Caco-2 (cell line): ENCODE results near the gene PRPS1. TPM values are rescaled to one million over a fixed set of nuclear protein-coding genes. Genes with fewer than 3 reads are reported as not detected.

Experiments
- BruUV-seq: library from RNA; stranded (reverse); fragments of 400-500 nt; replicated peaks from 2 replicates; lab custom pipeline; 2021; lab: Mats Ljungman, UMichigan
- CTCF ChIA-PET: fragments of 300-600 bp; sonication (Branson Sonifier 250); formaldehyde crosslinking; loops from one replicate; lab custom pipeline; 2022; ENCODE audit warnings: antibody characterized with exemption; lab: Charles Lee
- POLR2A ChIA-PET: fragments of 300-600 bp; sonication (Branson Sonifier 250); formaldehyde crosslinking; loops from one replicate; lab custom pipeline; 2022; ENCODE audit warnings: antibody characterized with exemption; lab: Charles Lee
- DNase-seq, 2 experiments: peaks; one replicate each; pipeline versions ENCODE4 v3.0.0 to v3.0.0-alpha.2; 2020 to 2022
- H3K27me3 ChIP-seq: replicated peaks from 2 replicates; pipeline ENCODE4 v1.6.0; 2011; ENCODE audit warnings: low read length; ENCODE audit not compliant: control insufficient read depth, insufficient read depth
- H3K36me3 ChIP-seq: 2 replicates; pipeline ENCODE4 v1.5.1; 2011; ENCODE audit warnings: low read length; ENCODE audit not compliant: control insufficient read depth, insufficient read depth
- H3K4me1 ChIP-seq: fragments of 250-450 bp; sonication (Bioruptor Pico); 2 replicates; pipeline ENCODE4 v1.5.1; 2020; ENCODE audit warnings: mild to moderate bottlenecking
- H3K4me3 ChIP-seq: 2 replicates; pipeline ENCODE4 v1.5.1; 2011; ENCODE audit warnings: low read depth, mild to moderate bottlenecking, control low read depth, low read length
- H3K9me3 ChIP-seq: fragments of 250-450 bp; sonication (Bioruptor Pico); 2 replicates; pipeline ENCODE4 v1.5.1; 2020; ENCODE audit warnings: mild to moderate bottlenecking, moderate library complexity
- H3K27ac Mint-ChIP-seq: one replicate; pipeline ENCODE4 v1.8.0; 2022; ENCODE audit warnings: mixed read lengths; ENCODE audit not compliant: unreplicated experiment
- H3K27me3 Mint-ChIP-seq: one replicate; pipeline ENCODE4 v1.8.0; 2022; ENCODE audit warnings: mixed read lengths; ENCODE audit not compliant: insufficient read depth, unreplicated experiment
- H3K36me3 Mint-ChIP-seq: one replicate; pipeline ENCODE4 v1.8.0; 2022; ENCODE audit warnings: mild to moderate bottlenecking, mixed read lengths; ENCODE audit not compliant: insufficient read depth, unreplicated experiment
- H3K4me1 Mint-ChIP-seq: one replicate; pipeline ENCODE4 v1.8.0; 2022; ENCODE audit warnings: low read depth, mixed read lengths; ENCODE audit not compliant: unreplicated experiment
- H3K4me3 Mint-ChIP-seq: one replicate; pipeline ENCODE4 v1.8.0; 2022; ENCODE audit warnings: mild to moderate bottlenecking, moderate library complexity, mixed read lengths; ENCODE audit not compliant: unreplicated experiment
- H3K9me3 Mint-ChIP-seq: one replicate; pipeline ENCODE4 v1.8.0; 2022; ENCODE audit warnings: mixed read lengths; ENCODE audit not compliant: unreplicated experiment
- intact Hi-C: fragments of 100-400 bp; cut with micrococcal nuclease; formaldehyde crosslinking; loops from one replicate; pipeline ENCODE4 v1.10.0; 2022; ENCODE audit not compliant: unreplicated experiment
- total RNA-seq: library from RNA; stranded (reverse); gene quantifications from 2 replicates; pipeline ENCODE4 v1.2.3, GENCODE V29; 2022
- TF ChIP-seq, protein P1 (sequence below), 2 experiments: fragments of 200-600 bp in 1 of 2; IDR thresholded peaks; 1 replicate in 1 of 2; 2 replicates in 1 of 2; pipeline versions ENCODE4 v1.5.1 to v1.8.0; 2011 to 2022; ENCODE audit warnings: antibody characterized with exemption in 1 of 2, control low read depth in 1 of 2, inconsistent platforms in 1 of 2, low read depth in 1 of 2, low read length in 1 of 2, mild to moderate bottlenecking in 1 of 2, moderate library complexity in 1 of 2; ENCODE audit not compliant: insufficient read depth in 1 of 2, severe bottlenecking in 1 of 2, unreplicated experiment in 1 of 2

The PRPS1 gene
- total RNA-seq, 1 experiment from 2014 or later = 34.3 TPM

- intact Hi-C loops = loop anchor here (1.0 kb wide), 1 partner anchor 91 kb away; no protein-coding TSS in a partner anchor
- no peaks in the 10 kb centered on the region for H3K4me1 ChIP-seq
- Mint-ChIP-seq H3K36me3 (no peaks in the 10 kb centered on the region), H3K9me3 (no peaks in the 10 kb centered on the region), H3K27ac (no peak overlapping the region), H3K4me1 (peaks cover 8% of the 10 kb centered on the region), H3K4me3 (peak overlapping the region; percentile 79), H3K27me3 (peaks cover 3% of the 10 kb centered on the region)
- no peaks in the 10 kb centered on the region for H3K36me3 ChIP-seq
- TF ChIP-seq, protein P1, sequence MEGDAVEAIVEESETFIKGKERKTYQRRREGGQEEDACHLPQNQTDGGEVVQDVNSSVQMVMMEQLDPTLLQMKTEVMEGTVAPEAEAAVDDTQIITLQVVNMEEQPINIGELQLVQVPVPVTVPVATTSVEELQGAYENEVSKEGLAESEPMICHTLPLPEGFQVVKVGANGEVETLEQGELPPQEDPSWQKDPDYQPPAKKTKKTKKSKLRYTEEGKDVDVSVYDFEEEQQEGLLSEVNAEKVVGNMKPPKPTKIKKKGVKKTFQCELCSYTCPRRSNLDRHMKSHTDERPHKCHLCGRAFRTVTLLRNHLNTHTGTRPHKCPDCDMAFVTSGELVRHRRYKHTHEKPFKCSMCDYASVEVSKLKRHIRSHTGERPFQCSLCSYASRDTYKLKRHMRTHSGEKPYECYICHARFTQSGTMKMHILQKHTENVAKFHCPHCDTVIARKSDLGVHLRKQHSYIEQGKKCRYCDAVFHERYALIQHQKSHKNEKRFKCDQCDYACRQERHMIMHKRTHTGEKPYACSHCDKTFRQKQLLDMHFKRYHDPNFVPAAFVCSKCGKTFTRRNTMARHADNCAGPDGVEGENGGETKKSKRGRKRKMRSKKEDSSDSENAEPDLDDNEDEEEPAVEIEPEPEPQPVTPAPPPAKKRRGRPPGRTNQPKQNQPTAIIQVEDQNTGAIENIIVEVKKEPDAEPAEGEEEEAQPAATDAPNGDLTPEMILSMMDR (IDR thresholded peaks at IDR 0.05; ENCODE audit: insufficient read depth in 1 of 2, low read depth in 1 of 2, low read length in 1 of 2, severe bottlenecking in 1 of 2, unreplicated experiment in 1 of 2) = peak in 1 of 2 experiments; percentile 22
- no peaks in the 10 kb centered on the region for H3K27me3 ChIP-seq
- CTCF ChIA-PET = interaction anchor here (1.1 to 1.3 kb wide), 2 partner anchors 44 to 146 kb away, joined by 4 to 5 read pairs; partner anchors contain the start of gene TSC22D3
- peak overlapping the region; percentile 59 for H3K4me3 ChIP-seq
- peak in 1 of 2 experiments; percentile 15 for DNase-seq
- H3K9me3 ChIP-seq = no peaks in the 10 kb centered on the region
- POLR2A ChIA-PET = no interaction called here
- BruUV-seq = no TSS peak
Observed at GRCh38 chrX:107629540-107629909, 1.2 kb downstream of the PRPS1 start.

DNA sequence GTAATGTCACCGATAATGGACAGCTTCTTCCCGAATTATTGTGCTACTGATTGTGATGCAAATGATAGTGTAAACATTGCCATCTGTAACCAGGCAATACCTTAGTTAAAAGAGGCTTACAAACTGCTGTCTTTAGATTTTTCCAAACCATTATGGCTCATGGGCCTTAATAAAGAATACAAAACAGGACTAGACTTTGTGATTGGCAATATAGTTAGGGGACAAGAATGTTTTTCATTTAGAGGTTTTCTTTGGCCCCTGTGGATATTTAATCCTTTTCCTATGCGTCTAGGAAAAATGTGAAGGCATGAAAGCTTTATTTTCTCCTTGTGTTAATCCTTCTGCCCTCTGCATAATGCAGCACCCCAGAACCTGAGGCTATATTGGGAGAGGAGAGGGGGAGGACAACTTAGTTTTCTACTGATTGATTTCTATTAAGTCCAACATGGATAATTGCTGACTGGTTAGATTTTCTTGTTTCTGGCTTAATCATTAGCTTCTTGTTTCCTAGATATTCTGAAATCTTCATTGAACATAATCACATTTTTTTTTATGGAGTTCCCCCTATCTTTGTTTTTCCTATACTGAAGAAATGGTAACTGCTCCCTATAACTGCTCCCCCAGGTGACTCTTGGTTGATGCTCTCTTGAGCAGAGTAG, 1.9 kb downstream of the PRPS1 start:
- no peak for DNase-seq
- no TSS peak for BruUV-seq
- Mint-ChIP-seq H3K4me1 (peaks cover 8% of the 10 kb centered on the region), H3K27ac (no peak overlapping the region), H3K27me3 (peaks cover 3% of the 10 kb centered on the region), H3K4me3 (peak overlapping the region; percentile 79), H3K9me3 (no peaks in the 10 kb centered on the region), H3K36me3 (no peaks in the 10 kb centered on the region)
- Histone ChIP-seq H3K4me1 (no peaks in the 10 kb centered on the region), H3K4me3 (no peak overlapping the region), H3K9me3 (no peaks in the 10 kb centered on the region), H3K36me3 (no peaks in the 10 kb centered on the region), H3K27me3 (no peaks in the 10 kb centered on the region)
- TF ChIP-seq, protein P1 (IDR thresholded peaks at IDR 0.05; ENCODE audit: insufficient read depth in 1 of 2, low read depth in 1 of 2, low read length in 1 of 2, severe bottlenecking in 1 of 2, unreplicated experiment in 1 of 2) = no peak
- ChIA-PET CTCF (interaction anchor here (1.1 kb wide), 1 partner anchor 43 kb away, joined by 4 read pairs; no protein-coding TSS in a partner anchor), POLR2A (no interaction called here)
- intact Hi-C loops = no loop called here

DNA sequence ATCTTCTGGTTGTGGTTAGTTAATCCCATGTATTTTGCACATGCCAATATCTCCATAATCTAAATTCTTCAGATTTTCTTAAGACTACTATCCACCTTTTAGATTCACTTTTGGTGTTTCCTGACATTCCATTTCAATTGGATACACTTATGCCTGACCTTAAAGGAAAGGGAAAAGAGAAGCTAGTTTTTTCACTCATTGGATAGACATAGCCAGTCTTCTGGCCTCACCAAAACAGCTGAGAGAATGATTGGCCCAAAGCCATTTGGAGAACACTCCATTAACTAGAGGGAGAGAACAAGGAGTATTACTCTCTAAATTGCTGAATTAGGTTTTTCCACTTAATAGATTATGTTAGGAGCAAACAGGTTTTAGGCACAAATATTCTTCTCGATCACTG, 4.0 kb downstream of the PRPS1 start:
- intact Hi-C loops = no loop called here
- Mint-ChIP-seq H3K4me3 (no peak overlapping the region), H3K36me3 (peaks cover 6% of the 10 kb centered on the region)

More for the DNA sequence above, 4.0 kb downstream of the PRPS1 start:
- TF ChIP-seq, protein P1 (IDR thresholded peaks at IDR 0.05; ENCODE audit: insufficient read depth in 1 of 2, low read depth in 1 of 2, low read length in 1 of 2, severe bottlenecking in 1 of 2, unreplicated experiment in 1 of 2) = no peak
- H3K9me3 ChIP-seq = no peaks in the 10 kb centered on the region
- H3K4me3 ChIP-seq = no peak overlapping the region
- no peaks in the 10 kb centered on the region for H3K27me3 ChIP-seq
- BruUV-seq = no TSS peak
- H3K36me3 ChIP-seq = no peaks in the 10 kb centered on the region
- Mint-ChIP-seq H3K27me3 (no peaks in the 10 kb centered on the region), H3K27ac (no peak overlapping the region), H3K9me3 (no peaks in the 10 kb centered on the region), H3K4me1 (no peaks in the 10 kb centered on the region)
- POLR2A ChIA-PET = no interaction called here
- DNase-seq = no peak
- H3K4me1 ChIP-seq = no peaks in the 10 kb centered on the region
- CTCF ChIA-PET = no interaction called here
